ENCODE data around the gene PCCB.

DNA sequence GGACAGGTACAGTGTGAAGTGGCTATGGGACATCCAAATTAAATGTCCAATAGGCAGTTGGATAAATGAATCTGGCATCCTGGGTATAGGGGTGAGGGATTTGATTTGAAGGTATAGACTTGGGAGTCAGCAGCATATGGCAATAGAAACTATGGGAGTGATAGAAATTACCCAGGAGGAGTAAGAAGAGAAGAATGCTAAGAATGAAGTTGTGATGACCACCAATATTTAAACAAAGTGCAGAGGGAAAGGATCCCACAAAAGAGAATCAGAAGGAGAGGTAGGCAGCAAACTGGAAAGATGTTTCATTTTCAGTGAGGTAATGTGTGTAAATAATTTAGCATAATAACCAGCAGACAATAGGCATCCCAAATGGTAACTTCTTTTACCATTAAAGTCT, 40.2 kb upstream of the PCCB start:
- TF ChIP-seq CTCF (IDR thresholded peaks at IDR 0.05): no peak
- no peak for TF ChIP-seq EZH2 (IDR thresholded peaks at IDR 0.05; ENCODE audit: borderline replicate concordance, insufficient read depth, low read depth, low read length, poor library complexity, severe bottlenecking)

All from B cell (primary cell).